Stimulated activated CD4-positive, alpha-beta T cell treated with anti-CD3 and anti-CD28 coated beads, Interleukin-1b, Interleukin-23, amount 100 ng/mL, for 4 hours (primary cell): ENCODE data around the gene ART5.

ENCODE experiments used
- DNase-seq, 2 donors: peaks; one replicate each; pipeline ENCODE4 v3.0.0-alpha.2; 2020; ENCODE audit warnings: low read depth in 2 of 2

Gene ART5, protein sequence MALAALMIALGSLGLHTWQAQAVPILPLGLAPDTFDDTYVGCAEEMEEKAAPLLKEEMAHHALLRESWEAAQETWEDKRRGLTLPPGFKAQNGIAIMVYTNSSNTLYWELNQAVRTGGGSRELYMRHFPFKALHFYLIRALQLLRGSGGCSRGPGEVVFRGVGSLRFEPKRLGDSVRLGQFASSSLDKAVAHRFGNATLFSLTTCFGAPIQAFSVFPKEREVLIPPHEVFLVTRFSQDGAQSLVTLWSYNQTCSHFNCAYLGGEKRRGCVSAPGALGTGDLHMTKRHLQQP

GRCh38 chr11:3641701-3642070 lies at the start of gene ART5:
TSS of gene ART5 (minus strand) at chr11:3641992. CDS start at chr11:3641862, 130 bp downstream.
- DNase-seq, result no peak

DNA sequence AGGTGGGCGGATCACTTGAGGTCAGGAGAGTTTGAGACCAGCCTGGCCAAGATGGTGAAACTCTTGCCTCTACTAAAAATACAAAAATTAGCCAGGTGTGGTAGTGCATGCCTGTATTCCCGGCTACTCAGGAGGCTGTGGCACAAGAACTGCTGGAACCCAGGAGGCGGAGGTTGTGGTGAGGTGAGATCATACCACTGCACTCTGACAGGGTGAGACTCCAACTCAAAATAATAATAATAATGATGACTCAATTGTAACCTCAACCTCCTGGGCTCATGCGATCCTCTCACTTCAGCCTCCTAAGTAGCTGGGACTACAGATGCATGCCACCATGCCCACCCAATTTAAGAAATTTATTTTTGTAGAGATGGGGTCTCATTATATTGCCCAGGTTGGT lies 45.0 kb upstream of the ART5 start:
- no peak for DNase-seq

- DNase-seq, result no peak
Observed at GRCh38 chr11:3685923-3686322, 44.1 kb upstream of the ART5 start.

DNA sequence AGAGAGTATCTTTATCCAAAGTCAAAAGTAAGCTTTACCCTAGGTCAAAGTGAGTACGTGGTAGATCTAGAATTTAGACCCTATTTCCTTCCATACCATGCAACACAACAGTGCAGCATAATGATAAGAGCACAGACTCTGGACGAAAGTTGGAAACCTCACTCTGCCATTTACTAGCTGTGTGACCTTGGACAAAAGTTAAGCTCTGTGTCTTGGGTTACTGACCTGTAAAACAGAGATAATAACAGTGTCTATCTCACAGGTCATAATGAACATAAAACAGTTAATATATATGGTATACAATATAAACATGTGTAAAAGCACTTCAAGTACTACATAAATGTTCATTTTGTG lies 43.0 kb upstream of the ART5 start:
- DNase-seq, result no peak

GRCh38 chr11:3684129-3684818 lies 42.5 kb upstream of the ART5 start:
- DNase-seq, result no peak

GRCh38 chr11:3683039-3683438 lies 41.2 kb upstream of the ART5 start:
- no peak for DNase-seq

DNA sequence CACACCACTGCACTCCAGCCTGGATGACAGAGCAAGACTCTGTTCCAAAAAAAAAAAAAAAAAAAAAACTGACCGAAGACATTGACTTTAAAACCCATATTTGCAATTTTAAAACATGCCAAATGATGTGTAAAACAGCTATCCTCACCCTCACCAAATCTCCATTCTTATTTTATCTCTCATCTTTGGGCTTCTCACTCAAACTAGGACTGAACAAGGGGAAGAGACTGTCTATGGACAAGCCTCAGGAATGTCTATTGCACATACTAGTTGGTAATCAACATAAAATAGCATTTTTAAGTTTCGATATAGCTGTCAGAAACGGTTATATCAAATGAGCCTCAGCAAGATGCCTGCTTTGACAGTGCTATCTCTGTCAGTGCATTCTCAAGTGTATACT lies 37.3 kb upstream of the ART5 start:
- no peak for DNase-seq

GRCh38 chr11:3675971-3676370 lies 34.2 kb upstream of the ART5 start:
- DNase-seq, result no peak

GRCh38 chr11:3674189-3674588 lies 32.4 kb upstream of the ART5 start:
- no peak for DNase-seq

DNA sequence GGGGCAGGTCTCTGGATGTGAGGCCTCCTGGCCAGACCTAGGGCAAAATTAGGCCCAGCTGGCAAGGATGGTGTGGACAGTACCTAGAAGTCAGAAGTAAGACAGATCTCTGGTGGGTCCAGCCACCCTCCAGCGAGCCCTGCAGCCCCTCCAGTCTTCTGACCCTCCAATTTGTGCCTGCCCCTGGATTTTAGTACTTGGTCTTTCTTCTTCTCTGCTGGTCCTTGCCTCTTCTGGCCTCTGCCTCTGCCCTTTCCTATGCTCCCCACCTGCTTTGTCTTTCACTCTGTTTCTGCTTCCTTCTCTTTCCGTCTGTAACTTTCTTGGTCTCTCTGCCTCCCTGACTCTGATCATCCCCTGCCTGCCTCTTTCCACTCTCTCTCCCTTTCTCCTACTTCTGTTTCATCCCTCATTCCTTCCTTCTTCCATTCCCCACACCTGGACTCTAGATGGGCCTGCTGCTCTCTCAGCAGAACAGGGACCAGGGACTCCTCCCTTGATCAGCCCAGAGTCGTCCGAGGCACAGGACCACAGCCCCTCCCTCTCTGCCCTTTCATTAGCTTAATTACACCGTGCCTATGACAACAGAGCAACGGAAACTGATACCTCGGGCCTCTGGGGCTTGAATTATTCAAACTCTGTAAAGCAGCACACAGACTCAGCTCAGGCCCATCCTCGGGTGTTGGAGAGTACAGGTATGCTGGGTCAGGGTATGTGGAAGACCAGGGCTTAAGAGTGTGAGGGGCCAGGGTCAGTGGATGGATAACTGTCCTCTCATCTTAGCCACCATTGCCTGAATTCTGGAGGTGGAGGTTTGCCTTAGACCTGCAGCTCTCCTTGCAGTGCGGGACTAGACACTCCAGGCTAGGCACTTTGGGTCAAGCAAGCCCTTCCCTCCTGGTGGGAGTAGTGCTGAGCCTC lies 29.8 kb upstream of the ART5 start, which contains the start of gene CHRNA10:
Gene CHRNA10, minus strand, starts transcription at position 51 of the 921 bp plus-strand sequence. CDS start 72 bp downstream, outside the sequence.
- no peak for DNase-seq

GRCh38 chr11:3669742-3670183 lies 28.0 kb upstream of the ART5 start:
- no peak for DNase-seq

DNA sequence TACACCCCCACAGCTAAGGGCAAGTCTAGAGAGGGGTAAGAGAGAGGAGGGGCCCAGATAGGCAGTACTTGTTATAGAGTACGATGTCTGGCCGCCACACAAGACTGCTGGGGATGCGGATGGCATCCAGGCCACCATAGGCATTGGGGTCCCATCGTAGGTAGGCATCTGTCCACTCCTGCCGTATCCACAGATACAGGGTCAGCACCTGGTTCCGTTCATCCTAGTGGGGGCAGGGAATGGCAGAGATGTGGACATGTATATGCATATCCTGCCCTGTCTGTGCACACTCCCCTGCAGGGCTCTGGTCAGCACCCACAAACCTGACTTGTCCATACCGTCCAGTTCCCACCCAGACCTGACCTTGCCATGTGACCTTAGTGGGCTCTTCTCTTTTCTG lies 27.3 kb upstream of the ART5 start:
- no peak for DNase-seq

DNA sequence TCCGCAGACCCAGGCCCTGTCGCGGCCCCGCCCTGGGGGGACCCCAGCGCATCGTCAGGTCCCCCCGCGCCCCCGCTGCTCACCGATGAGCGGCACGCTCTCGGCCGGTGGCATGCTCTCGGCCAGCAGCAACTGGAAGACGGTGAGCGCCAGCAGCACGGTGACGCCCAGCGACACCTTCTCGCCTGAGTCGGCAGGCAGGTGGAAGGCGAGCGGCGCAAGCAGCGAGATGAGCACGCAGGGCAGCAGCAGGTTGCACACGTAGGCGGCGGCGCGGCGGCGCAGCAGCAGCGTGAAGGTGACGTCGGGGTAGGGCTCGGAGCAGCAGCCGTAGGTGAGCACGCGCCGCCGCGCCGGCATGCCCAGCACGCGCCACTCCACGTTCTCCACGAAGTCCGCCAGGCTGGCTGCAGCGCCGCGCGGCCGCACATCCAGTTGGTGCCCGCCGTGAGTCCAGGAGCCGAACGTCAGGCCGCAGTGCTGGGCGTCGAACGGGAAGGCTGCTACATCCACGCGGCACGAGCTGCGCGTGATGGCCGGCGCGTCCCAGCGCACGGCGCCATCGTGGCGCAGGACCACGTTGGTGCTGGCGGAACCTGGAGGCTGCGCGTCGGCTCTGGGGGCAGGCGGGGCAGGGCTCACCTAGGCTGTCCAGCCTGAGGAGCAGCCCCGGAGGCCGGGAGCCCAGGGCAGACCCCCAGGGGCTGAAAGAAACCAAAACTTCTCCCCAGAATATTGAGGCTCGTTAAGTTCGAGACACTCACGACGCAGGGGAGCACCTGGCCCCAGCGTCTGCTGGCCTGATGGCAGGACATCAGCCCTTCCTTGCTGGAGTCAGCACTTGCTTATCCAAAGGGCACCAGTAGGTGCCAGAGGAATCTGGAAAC lies 25.6 kb upstream of the ART5 start:
- DNase-seq, result no peak

- no peak for DNase-seq
Observed at GRCh38 chr11:3666023-3666530, 24.3 kb upstream of the ART5 start.

DNA sequence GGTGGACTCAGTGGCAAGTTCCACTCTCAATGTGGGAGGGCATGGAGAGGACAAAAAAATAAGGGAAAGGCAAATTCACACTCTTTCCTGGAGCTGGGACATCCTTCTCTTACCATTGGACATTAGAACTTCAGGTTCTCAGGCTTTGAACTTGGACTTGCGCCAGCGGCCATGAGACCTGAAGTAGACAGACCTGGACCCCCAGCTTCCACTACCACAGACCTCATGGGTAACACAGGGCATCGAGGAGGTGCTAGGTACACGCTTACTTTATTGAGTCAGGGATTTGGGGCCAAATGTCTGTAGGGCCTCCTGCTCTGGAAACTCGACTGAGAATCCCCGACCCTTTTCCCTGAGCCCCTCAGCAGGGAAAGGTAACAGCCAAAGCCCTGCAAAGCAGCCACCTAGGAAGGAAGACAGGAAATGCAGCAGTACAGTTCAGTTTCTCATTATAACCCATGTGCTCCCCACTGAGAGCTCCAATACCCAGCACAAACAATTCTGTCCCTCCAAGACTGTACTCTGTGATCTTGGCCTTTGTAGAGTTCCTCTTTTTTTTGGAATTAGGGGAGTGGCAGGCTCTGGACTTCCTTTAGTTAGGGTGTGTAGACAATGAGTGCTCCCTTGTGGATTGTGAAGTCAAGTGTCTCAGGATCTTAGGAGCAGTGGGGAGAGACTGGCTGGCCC lies 23.7 kb upstream of the ART5 start:
- DNase-seq, result no peak

DNA sequence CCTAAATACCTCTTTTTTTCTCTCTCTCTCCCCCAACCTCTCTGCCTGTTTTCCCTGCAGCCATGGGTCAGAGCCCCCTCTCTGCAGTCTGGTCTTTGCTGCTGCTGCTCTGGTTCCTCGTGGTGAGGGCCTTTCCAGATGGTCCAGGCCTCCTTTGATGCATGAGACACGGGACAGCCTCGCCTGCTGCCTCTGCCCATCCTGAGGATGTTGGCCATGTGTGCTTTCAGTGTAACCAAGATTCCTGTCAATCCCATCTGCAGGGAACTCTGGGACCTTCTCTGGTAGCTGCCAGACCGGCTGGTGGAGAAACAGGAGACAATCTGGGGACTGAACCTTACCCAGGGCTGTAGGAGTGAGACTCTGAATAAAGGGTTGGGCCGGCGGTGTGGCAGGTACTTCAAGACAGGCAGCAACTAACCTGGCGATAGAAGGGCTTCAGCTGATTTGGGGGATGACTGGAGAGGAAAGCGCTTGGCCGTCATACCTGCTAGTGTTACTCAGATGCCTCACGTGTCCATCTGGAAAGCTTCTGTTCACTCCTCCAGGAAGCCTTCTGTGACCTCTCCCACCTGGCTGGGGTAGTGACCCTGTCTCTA lies 22.3 kb upstream of the ART5 start:
- DNase-seq, result no peak

GRCh38 chr11:3662856-3663255 lies 21.1 kb upstream of the ART5 start:
- DNase-seq, result no peak

DNA sequence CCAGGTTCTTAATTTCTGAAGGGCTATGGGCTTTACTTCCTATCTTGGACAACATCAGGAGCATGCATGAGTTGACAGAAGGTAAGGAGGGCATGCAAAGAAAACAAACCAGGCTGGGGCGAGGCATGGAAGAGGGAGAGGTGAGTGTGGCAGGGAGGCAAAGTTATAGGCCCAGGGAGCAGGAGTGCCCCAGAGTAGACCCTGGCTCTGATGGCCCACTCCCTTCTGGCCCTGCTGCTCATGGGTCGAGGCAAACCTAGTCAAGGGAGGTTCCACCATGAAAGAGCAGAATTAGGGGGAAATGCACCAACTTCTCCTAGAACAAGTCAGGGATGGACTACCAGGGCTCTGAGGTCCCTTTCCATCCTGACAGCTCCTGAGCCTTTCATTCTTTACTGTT lies 19.2 kb upstream of the ART5 start:
- DNase-seq, result no peak

GRCh38 chr11:3659595-3660515 lies 18.1 kb upstream of the ART5 start:
- DNase-seq, result no peak
